HG02870 (cell line): ENCODE measurements around the gene PAK1.
"Not testable (repeated sequence)": the region's sequence is repeated elsewhere in the genome, so short reads cannot be mapped to it uniquely, and the experiment has no call there.

Source experiments
- ATAC-seq: cut with Tn5 transposase; IDR thresholded peaks from one replicate; pipeline ENCODE4 v1.9.1; 2021; ENCODE audit warnings: mild to moderate bottlenecking, moderate library complexity; ENCODE audit not compliant: unreplicated experiment

Gene PAK1

GRCh38 chr11:77312107-77312506 is 161.8 kb downstream of the PAK1 start:
- no peak for ATAC-seq

GRCh38 chr11:77311701-77312100 is 162.2 kb downstream of the PAK1 start:
- ATAC-seq, result no peak

- no peak for ATAC-seq
Observed at GRCh38 chr11:77310721-77311120, 163.2 kb downstream of the PAK1 start.

GRCh38 chr11:77309401-77310085 is 164.4 kb downstream of the PAK1 start:
- no peak for ATAC-seq

GRCh38 chr11:77308838-77309237 is 165.1 kb downstream of the PAK1 start:
- no peak for ATAC-seq

- no peak for ATAC-seq
Observed at GRCh38 chr11:77303328-77303727, 170.6 kb downstream of the PAK1 start.

DNA sequence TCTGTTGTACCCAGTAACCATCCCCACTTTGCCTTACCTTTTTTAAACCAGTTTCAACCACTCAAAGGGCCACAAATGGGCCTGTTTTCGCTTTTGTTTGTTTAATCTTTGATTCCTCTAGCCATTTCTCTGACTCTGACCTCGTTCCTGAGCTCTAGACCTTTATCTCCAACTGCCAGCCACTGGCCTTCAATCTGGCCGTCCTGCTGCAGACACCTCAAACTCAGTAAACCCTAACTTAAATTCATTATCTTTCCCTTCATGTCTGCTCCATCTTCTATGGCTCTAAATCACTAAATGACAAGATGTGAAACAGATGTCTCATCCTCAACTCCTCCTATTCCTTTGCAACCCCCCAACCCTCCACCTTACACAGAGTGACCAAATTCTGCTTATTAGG is 171.1 kb downstream of the PAK1 start:
- no peak for ATAC-seq

DNA sequence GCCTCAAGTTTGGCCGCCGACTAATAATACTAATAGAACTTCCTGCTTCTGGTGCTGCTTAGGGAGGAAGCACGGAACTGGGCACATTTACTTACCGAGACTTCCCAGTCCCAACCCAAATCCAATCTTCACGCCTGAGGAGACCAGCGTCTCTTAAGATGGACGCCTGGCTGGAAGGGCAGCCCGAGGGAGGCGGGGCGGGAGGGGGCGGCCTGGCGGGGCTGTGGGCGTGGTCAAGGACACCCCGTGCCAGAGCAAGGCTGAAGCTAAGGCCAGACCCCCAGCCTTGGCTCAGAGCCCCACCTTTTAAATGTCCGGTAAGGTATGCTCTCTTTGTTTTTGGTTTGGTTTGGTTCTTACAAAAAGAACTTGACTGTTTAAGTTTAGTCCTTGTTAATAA is 172.4 kb downstream of the PAK1 start, which contains the start of gene GDPD4:
TSS of gene GDPD4 (minus strand) at position 177 of the 400 bp plus-strand sequence. CDS start 16,549 bp downstream, outside the sequence.
- ATAC-seq, result no peak

DNA sequence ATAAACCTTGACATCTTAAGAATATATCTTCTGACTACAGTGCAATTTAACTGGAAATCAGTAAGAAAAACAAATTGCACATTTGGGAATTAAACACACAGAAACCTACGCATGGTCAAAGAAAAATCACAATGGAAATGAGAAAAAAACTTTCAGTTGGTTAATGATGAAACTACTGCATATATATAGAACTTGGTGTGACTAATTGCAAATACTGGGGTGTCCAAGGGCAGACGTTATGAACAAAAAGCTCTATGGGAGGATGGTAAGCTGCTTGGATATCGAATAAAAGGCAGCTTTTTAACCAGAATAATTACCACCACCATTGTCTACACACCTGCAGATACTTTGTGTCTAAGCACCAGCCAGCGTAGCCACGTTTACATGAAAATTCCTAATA is 173.2 kb downstream of the PAK1 start:
- ATAC-seq, result no peak

DNA sequence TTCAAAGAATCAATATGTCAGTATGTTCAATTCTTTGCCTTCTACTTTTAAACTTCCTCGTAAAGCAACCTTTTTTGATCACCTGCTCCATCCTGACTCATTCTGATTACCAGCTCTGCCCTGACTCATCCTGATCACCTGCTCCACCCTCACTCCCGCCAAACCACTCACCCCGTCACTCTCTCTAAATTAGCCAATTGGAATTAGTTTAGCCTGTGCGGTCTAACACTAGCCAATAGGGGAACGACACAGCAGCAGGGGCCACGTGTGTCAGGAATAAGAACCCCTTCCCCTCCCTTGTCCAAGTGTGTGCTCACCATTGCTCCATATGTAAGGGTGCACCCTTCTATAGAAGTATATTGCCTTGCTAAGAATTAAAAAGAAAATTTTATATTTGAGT is 173.9 kb downstream of the PAK1 start:
- not testable (repeated sequence) for ATAC-seq

DNA sequence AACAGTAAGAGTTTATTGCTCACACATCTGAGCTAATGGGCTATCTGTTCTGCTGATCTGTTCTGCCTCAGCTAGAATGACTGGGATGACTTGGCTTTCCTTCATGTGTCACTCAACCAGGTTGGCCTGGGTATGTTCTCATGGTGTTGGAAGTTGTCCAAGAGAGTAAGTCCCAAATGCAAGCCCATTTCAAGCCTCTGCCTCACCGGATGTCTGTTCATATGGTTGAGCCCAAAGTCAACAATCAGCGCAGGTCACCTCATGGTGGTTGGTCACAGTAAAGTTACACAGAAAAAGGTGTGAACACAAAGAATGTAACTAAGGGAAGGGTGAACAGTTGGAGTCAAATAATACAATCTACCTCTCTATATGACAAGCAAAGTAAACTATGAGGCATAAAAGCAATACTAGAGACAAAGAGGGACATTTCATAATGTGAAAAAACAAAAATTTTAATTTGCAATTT is 174.3 kb downstream of the PAK1 start:
- ATAC-seq, result no peak

DNA sequence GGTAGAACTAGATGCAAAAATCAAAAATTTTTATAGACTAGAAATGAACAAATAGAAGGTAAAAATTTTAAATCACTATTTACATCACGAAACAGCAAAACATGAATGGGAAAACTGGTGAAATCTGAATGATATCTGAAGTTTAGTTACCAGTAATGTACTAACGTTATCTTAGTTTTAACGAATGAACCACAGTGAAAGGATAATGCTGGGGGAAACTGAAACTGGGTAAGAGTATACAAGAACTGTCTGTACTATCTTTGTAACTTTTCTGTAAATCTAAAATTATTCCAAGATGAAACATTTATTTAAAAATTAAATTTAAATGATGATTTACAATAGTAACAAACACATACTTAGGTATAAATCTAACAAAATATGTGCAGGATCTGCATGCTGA is 179.9 kb downstream of the PAK1 start:
- ATAC-seq, result no peak

DNA sequence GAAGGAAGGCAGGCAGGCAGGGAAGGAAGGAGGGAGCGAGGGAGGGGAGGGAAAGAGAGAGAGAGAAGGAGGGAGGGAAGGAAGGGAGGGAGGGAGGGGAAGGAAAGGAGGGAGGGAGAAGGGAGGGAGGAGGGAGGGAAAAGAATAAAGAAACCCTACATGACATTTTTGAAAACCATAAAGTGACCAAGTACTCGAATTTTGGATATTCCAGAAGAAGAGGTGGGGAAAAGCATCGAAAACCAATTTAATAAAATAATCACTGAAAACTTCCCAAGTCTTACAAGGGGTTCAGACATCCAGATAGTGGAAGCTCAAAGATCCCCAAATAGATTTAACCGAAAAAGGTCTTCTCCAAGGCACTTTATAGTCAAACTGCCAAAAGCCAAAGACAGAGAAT is 184.2 kb downstream of the PAK1 start:
- ATAC-seq, result no peak

DNA sequence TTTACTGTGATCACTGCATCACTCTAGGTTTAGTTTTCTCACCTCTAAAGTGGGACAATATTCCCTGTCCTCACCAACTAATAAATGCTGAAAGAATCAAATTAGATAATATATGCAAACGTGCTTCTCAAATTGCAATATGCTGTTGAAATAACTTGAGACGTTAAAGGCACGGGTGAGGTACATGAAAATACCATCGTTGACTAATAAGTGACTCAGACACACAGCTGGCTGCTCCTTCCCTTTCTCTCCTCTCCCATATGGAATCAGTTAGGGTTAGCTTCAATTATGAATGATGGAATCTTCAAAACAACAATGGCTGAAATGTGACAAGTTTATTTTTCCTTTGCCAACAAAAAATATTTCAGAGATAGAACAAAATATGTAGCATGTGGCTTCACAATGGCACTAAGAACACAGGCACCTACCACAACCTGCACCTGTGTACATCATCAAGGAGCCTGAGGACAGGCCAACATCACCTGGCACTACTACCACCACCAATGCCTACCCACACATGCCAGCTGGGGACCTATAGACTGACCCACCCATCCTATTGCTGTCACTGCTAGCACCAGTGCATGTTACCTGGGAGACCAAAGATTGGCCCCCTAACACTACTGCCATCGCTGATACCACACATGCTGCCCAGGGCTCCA is 186.2 kb downstream of the PAK1 start:
- ATAC-seq, result no peak

GRCh38 chr11:77287136-77287535 is 186.8 kb downstream of the PAK1 start:
- no peak for ATAC-seq

GRCh38 chr11:77284476-77285468 is 189.1 kb downstream of the PAK1 start:
- ATAC-seq, result no peak

DNA sequence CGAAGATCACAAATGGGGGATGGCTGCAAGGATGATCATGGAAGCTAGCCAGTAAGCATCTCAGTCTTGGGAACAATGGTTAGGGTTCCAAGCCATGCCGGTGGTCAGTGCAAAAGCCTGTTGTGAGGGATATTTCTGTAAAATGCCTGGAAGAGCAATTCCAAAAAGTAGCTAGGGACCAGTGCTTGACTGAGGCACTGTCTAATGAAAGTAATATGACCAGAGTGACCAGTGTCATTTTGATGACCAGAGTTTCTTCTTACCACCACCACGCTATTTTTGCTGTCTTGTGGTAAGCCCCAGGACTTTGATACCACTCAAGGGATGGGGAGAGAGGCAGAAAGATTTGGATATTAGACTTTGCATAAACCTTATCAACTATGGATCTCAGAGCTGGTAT is 190.8 kb downstream of the PAK1 start:
- ATAC-seq, result no peak

DNA sequence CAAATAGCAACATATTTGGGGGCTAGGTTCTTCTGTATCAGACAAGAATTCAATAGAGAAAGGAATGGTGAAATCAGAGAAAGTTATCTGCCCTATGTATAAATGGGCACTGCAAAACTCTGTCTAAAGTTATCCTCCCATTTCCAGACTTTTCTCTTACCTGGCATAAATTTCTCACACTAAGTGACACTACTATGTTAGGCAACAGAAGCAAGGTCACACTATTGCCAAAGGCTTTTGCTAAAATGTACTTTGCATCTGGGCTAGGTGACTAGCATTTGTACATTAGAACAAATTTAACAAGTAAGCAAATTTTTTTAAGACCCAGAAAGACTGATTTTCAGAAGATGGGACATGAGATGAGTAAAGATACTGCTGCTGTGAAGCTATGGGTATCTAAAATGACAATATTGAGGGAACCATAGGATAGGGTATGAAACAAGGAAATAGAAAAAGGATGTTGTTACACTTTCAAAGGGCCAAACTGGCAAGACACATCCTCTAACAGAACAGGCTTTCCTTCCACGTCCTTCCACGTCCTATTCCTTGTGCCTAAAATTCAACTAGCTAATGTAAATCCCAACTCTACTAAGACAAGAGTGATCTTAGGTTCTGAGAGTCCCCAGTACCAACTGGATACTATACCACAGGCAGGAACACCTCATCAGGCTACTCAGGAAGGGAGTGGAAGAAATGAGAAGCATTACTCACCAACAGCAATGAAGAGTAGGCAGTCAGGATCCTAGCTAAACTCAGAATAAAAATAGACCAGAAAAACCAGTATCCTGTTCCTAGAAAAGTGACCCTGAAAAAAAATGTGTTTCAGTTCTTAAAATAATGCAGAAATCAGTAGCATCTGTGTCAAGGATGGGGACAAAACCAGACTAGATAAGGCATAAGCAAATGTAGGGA is 195.0 kb downstream of the PAK1 start:
- ATAC-seq, result no peak

DNA sequence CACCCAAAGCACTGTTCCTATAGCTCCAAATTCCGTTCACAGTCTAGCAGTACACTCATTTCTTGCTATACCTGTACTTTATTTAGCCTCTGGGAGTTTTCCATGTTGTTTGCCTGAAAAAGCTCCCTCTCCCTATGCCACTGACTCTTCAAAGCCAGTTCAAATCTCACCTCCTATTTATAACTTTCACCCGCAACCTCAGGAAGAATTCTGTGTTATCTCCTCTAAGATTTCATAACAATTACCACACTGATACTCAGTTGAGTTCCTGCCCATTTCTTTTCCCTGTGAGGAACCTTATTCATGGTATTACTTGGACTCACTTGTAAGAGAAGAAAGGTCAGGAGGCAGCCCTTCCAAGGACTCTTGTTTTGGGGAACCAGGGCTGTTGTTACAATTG is 197.6 kb downstream of the PAK1 start:
- no peak for ATAC-seq
